Natural killer cell (primary cell): ENCODE data around the gene CLDN4. TPM values are rescaled to one million over a fixed set of nuclear protein-coding genes. Genes with fewer than 3 reads are reported as not detected.

ENCODE experiments used
- ATAC-seq, 3 donors: fragments of 150-1000 bp in 2 of 3; fragments of 200-7000 bp in 1 of 3; cut with Tn5 transposase; 1 replicate in 1 of 3; 2 replicates in 2 of 3; pipeline ENCODE4 v1.10.0; 2021; ENCODE audit warnings: mild to moderate bottlenecking in 2 of 3, moderate library complexity in 2 of 3
- DNase-seq, 2 donors: peaks; one replicate each; pipeline versions ENCODE4 v3.0.0 to v3.0.0-alpha.2; 2013 to 2021; ENCODE audit warnings: mixed read lengths in 1 of 2
- H3K27ac ChIP-seq: one replicate; pipeline ENCODE4 v1.5.1; 2013; ENCODE audit warnings: mild to moderate bottlenecking, low read length
- H3K27me3 ChIP-seq: one replicate; pipeline ENCODE4 v1.6.1; 2013; ENCODE audit warnings: low read length; ENCODE audit not compliant: control insufficient read depth, insufficient read depth
- H3K36me3 ChIP-seq: one replicate; pipeline ENCODE4 v1.6.1; 2013; ENCODE audit warnings: low read length; ENCODE audit not compliant: control insufficient read depth, insufficient read depth
- H3K4me1 ChIP-seq: one replicate; pipeline ENCODE4 v1.6.1; 2013; ENCODE audit warnings: low read length; ENCODE audit not compliant: control insufficient read depth, insufficient read depth
- H3K4me3 ChIP-seq: one replicate; pipeline ENCODE4 v1.5.1; 2013; ENCODE audit warnings: low read length
- H3K9me3 ChIP-seq: one replicate; pipeline ENCODE4 v1.6.1; 2013; ENCODE audit warnings: low read length; ENCODE audit not compliant: control insufficient read depth, insufficient read depth
- H3K27ac Mint-ChIP-seq, 2 donors: one replicate each; pipeline ENCODE4 v1.8.0; 2022; ENCODE audit warnings: mild to moderate bottlenecking in 2 of 2, mixed read lengths in 2 of 2, moderate library complexity in 1 of 2
- H3K27me3 Mint-ChIP-seq, 2 donors: one replicate each; pipeline ENCODE4 v1.8.0; 2022; ENCODE audit warnings: low read depth in 2 of 2, mixed read lengths in 2 of 2
- H3K36me3 Mint-ChIP-seq: one replicate; pipeline ENCODE4 v1.8.0; 2022; ENCODE audit warnings: mixed read lengths
- H3K4me1 Mint-ChIP-seq, 2 donors: one replicate each; pipeline ENCODE4 v1.8.0; 2022; ENCODE audit warnings: mixed read lengths in 2 of 2
- H3K4me3 Mint-ChIP-seq: one replicate; pipeline ENCODE4 v1.8.0; 2022; ENCODE audit warnings: mild to moderate bottlenecking, moderate library complexity, mixed read lengths
- H3K9me3 Mint-ChIP-seq, 2 donors: one replicate each; pipeline ENCODE4 v1.8.0; 2022; ENCODE audit warnings: mixed read lengths in 2 of 2
- WGBS: methylation state at CpG from one replicate; pipeline ENCODE4 v1.1.7; 2013; ENCODE audit warnings: missing lambda C conversion rate; ENCODE audit not compliant: insufficient coverage; 5-methylcytosine and 5-hydroxymethylcytosine counted together
- intact Hi-C: fragments of 100-400 bp; cut with micrococcal nuclease; formaldehyde crosslinking; loops from one replicate; pipeline ENCODE4 v1.14.2; 2022
- total RNA-seq, 4 donors: library from RNA; stranded (reverse); fragments of 120-200 nt in 1 of 4; gene quantifications; one replicate each; pipeline versions ENCODE4 v1.2.3 to v1.2.4, GENCODE V29; 2013 to 2022
- TF ChIP-seq, protein P1 (sequence below): fragments of 200-600 bp; IDR thresholded peaks from one replicate; pipeline ENCODE4 v1.8.0; 2022; ENCODE audit warnings: antibody characterized with exemption

CLDN4 gene
- total RNA-seq, 3 donors from 2014 or later (not counting 1 experiment from before 2014, with no cell fraction given) = 0.09 to 0.30 (median 0.20) TPM

DNA sequence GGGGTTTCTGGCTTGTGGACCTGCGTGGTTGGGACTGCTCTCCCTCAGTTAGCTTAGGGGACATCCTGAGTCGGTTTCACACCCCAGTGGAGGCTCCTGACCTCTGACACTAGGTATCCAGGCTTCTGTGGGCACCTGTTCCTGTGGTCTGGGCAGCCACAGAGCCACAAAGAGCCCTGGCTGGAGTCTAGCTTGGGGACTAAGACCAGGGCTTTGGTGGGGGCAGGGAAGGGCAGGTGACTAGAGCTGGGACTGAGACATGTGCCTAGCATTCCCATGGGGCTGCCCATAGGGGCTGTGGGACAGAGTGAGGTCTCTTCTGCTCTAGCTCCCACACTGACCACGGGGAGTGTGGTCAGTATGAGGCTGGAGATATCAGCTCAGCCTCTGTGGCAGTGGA lies 26.1 kb downstream of the CLDN4 start:
- DNase-seq (no peak), ATAC-seq (no peak)
- Mint-ChIP-seq H3K27me3 (peaks cover 12 to 19% of the 10 kb centered on the region in 2 donors), H3K9me3 (no peaks in the 10 kb centered on the region), H3K4me1 (peaks cover 4 to 7% of the 10 kb centered on the region in 2 donors), H3K4me3 (no peak overlapping the region), H3K36me3 (no peaks in the 10 kb centered on the region), H3K27ac (no peak overlapping the region)
- intact Hi-C loops = no loop called here
- Histone ChIP-seq H3K27ac (no peak overlapping the region), H3K4me1 (peaks cover 8% of the 10 kb centered on the region), H3K4me3 (no peak overlapping the region), H3K36me3 (no peaks in the 10 kb centered on the region), H3K9me3 (no peaks in the 10 kb centered on the region), H3K27me3 (no peaks in the 10 kb centered on the region)
- TF ChIP-seq, protein P1, sequence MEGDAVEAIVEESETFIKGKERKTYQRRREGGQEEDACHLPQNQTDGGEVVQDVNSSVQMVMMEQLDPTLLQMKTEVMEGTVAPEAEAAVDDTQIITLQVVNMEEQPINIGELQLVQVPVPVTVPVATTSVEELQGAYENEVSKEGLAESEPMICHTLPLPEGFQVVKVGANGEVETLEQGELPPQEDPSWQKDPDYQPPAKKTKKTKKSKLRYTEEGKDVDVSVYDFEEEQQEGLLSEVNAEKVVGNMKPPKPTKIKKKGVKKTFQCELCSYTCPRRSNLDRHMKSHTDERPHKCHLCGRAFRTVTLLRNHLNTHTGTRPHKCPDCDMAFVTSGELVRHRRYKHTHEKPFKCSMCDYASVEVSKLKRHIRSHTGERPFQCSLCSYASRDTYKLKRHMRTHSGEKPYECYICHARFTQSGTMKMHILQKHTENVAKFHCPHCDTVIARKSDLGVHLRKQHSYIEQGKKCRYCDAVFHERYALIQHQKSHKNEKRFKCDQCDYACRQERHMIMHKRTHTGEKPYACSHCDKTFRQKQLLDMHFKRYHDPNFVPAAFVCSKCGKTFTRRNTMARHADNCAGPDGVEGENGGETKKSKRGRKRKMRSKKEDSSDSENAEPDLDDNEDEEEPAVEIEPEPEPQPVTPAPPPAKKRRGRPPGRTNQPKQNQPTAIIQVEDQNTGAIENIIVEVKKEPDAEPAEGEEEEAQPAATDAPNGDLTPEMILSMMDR = no peak
- 52% methylated on average over 3 of the region's 3 CpGs for WGBS

GRCh38 chr7:73858807-73859206 lies 28.0 kb downstream of the CLDN4 start:
- Histone ChIP-seq H3K27me3 (no peaks in the 10 kb centered on the region), H3K36me3 (no peaks in the 10 kb centered on the region), H3K4me3 (no peak overlapping the region), H3K27ac (no peak overlapping the region), H3K9me3 (no peaks in the 10 kb centered on the region), H3K4me1 (peaks cover 8% of the 10 kb centered on the region)
- Mint-ChIP-seq H3K36me3 (no peaks in the 10 kb centered on the region), H3K27me3 (peaks cover 7 to 9% of the 10 kb centered on the region in 2 donors), H3K4me1 (peaks cover 4 to 7% of the 10 kb centered on the region in 2 donors), H3K27ac (no peak overlapping the region), H3K9me3 (no peaks in the 10 kb centered on the region), H3K4me3 (no peak overlapping the region)
- DNase-seq (no peak), ATAC-seq (no peak)
- TF ChIP-seq, protein P1 = no peak
- WGBS = 48% methylated on average over 2 of the region's 2 CpGs
- intact Hi-C loops = no loop called here

DNA sequence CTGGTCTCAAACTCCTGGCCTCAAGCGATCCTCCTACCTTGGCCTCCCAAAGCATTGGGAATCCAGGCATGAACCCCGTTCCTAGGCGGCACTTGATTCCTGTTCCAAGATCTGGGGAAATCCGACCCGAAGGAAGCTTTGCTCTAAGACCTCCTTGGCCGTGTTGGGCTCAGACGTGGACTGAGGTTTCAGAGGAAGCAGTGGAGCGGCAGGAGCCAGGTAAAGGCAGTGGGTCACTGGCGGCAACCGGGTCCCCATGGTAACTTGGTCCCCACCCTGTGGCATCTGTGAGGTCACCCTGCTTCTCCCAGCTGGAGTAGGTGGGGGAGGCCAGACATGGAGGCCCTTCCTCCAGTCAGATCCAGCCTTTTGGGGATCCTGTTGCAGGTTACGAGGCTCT lies 30.1 kb downstream of the CLDN4 start, which contains the start of gene TMEM270:
Gene TMEM270 (plus strand): TSS at position 301 of the 400 bp plus-strand sequence. CDS start 36 bp downstream, at position 337.
- Mint-ChIP-seq H3K9me3 (no peaks in the 10 kb centered on the region), H3K4me3 (no peak within 1 kb of the TSS), H3K36me3 (no peaks in the 10 kb centered on the region), H3K27me3 (peaks cover 6% of the 10 kb centered on the region in 2 donors), H3K27ac (no peak within 1 kb of the TSS), H3K4me1 (peaks cover 0 to under 1% of the 10 kb centered on the region in 2 donors)
- peaks cover 1% of the 10 kb centered on the region for H3K4me1 ChIP-seq
- TF ChIP-seq, protein P1 = no peak
- H3K27ac ChIP-seq = no peak within 1 kb of the TSS
- no peak within 1 kb of the TSS for H3K4me3 ChIP-seq
- DNase-seq (no peak), ATAC-seq (no peak)
- H3K9me3 ChIP-seq = no peaks in the 10 kb centered on the region
- 91% methylated on average over 10 of the region's 11 CpGs for WGBS
- intact Hi-C loops = no loop called here
- no peaks in the 10 kb centered on the region for H3K36me3 ChIP-seq
- no peaks in the 10 kb centered on the region for H3K27me3 ChIP-seq

- no peak for DNase-seq
- Mint-ChIP-seq H3K4me3 (no peak overlapping the region), H3K27ac (no peak overlapping the region), H3K36me3 (no peaks in the 10 kb centered on the region), H3K27me3 (peaks cover 6% of the 10 kb centered on the region in 2 donors), H3K9me3 (no peaks in the 10 kb centered on the region), H3K4me1 (no peaks in the 10 kb centered on the region)
- H3K27ac ChIP-seq = no peak overlapping the region
- WGBS = 95% methylated on average over 10 of the region's 12 CpGs
- TF ChIP-seq, protein P1 = no peak
- intact Hi-C loops = no loop called here
- no peaks in the 10 kb centered on the region for H3K27me3 ChIP-seq
- H3K9me3 ChIP-seq = no peaks in the 10 kb centered on the region
- no peaks in the 10 kb centered on the region for H3K36me3 ChIP-seq
- no peaks in the 10 kb centered on the region for H3K4me1 ChIP-seq
- H3K4me3 ChIP-seq = no peak overlapping the region
- no peak for ATAC-seq
These were observed 30.5 kb downstream of the CLDN4 start for GRCh38 chr7:73861305-73861704.
